GM19035 (cell line): Measurements from ENCODE around the gene UPK1A.
"Not testable (repeated sequence)": the region's sequence is repeated elsewhere in the genome, so short reads cannot be mapped to it uniquely, and the experiment has no call there.

ENCODE experiments used
- ATAC-seq: cut with Tn5 transposase; IDR thresholded peaks from one replicate; pipeline ENCODE4 v1.9.1; 2021; ENCODE audit not compliant: unreplicated experiment

The UPK1A gene

GRCh38 chr19:35644206-35644986 is 21.9 kb upstream of the UPK1A start:
- ATAC-seq = peak; percentile 64

DNA sequence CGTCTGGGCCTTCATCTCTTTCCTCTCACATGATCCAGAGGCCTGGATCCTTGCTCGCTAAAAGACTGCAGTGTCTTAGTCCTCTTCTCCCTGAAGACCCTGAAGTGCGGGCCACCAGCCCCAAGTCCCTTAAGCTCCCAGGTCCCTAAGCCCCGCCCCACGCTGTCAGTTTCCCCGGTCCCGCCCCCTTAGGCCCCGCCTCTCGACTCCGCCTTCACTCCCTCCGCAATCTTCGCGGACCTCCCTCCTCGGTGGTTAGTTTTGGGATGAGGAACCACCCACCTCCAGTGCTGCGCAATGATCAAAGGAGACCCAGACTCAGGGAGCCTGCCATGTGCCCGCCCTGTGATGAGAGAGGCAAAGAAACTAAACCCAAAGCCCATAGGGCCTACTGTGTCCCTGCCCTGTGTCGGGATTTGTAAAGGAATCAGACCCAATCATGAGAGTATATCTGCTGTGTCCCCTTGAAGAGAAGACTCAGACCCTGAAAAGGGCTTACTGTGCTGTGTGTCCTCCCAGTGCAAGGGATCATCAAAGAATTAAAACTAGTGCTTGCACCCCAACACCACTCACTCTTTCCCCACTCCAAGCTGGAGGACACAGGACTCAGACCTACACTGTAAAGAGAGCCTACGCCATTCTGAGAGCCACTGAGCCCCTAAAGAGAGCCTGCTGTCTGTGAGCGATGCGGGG is 21.2 kb upstream of the UPK1A start:
- ATAC-seq = no peak

DNA sequence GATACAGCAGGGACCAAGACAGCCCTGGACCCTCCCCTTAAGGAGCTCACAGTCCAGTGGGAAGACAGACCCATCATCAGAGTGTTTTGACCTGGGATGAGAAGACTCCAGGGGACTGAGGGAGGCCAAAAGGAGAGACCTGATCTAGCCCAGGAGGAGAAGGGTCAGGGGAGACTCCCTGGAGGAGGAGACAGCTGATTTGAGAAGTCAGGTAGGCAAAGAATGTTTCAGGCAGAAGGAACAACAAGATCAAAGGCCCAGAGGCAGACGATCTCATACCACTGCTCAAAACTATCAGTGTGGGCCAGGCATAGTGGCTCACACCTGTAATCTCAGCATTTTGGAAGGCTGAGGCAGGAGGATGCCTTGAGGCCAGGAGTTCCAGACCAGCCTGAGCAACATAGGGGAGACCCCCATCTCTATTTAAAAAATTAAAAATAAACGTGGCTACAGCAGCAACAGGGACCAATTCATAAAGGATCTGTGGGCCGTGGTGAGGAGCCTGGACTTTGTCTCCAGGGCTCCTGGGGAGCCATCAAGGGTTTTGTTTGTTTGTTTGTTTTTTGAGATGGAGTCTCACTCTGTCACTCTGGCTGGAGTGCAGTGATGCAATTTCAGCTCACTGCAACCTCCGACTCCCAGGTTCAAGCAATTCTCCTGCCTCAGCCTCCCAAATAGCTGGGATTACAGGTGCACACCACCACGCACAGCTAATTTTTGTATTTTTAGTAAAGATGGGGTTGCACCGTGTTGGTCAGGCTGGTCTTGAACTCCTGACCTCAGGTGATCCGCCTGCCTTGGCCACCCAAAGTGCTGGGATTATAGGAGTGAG is 20.4 kb upstream of the UPK1A start:
- ATAC-seq = no peak

- peak; percentile 49 for ATAC-seq
Measured at GRCh38 chr19:35648017-35648961, 18.0 kb upstream of the UPK1A start, which contains the start of gene COX6B1. COX6B1 (plus strand) TSS chr19:35648323; CDS start chr19:35651244, 2,921 bp downstream.

DNA sequence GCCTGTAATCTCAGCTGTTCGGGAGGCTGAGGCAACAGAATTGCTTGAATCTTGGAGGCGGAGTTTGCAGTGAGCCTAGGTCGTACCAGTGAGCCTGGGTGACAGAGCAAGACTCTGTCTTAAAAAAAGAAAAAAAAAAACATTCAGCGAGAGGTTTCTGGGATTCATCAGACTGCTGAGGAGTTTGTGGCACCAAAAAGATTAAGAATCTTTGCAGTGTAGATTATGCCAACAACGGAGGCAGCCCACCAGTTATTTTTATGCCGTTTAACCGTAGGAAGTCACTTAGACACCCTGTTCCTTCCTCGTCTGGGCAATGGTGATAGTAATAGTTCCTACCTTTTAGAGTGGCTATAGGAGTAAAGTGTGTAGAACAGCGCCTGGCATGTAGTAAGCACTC is 15.7 kb upstream of the UPK1A start:
- ATAC-seq = no peak

DNA sequence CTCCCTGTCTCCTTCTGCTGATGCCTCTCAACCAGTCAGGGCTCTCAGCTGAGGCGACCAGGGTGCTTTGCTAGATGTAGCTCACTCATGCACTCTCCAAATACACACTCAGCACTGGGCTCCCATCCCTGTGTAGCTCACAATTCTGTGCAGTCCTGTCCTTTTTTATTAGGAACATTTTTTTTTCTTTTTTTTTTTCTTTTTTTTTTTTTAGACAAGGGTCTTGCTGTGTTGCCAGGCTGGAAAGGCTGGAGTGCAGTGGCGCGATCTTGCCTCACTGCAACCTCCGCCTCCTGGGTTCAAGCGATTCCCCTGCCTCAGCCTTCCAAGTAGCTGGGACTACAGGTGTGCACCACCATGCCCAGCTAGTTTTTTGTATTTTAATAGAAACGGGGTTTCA is 11.5 kb upstream of the UPK1A start:
- ATAC-seq = not testable (repeated sequence)

GRCh38 chr19:35655600-35655999 is 10.7 kb upstream of the UPK1A start:
- no peak for ATAC-seq

- ATAC-seq = no peak
Measured at GRCh38 chr19:35656700-35657099, 9.6 kb upstream of the UPK1A start.

DNA sequence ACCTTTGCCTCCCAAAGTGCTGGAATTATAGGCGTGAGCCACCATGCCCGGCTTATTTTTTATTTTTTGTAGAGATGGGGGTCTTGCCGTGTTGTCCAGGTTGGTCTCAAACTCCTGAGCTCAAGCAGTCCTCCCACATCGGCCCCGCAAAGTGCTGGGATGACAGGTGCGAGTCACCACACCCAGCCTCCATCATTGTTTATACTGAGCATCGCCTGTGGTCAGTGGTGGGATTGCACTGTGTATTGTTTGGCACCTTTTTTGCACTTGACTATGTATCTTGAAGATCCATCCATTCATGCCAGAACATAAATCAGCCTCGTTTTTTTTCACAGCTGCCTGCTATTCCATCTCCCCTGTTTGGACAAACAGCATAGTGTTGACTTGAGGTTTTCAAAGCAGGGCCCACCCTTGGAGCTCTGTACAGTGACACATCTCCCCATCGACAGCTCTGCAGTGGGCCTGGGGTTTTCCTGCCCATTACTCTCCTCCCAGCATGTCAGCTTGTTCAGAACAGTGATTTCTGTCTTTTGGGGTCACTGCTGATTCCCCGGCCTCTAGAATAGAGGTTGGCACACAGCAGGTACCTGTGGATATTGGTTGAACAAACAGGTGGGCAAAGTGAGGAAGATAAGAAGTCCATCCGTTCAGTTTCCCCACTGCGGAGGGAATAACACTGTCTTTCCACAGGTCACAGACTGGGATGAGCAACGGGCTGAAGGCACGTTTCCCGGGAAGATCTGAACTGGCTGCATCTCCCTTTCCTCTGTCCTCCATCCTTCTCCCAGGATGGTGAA is 8.2 kb upstream of the UPK1A start:
- ATAC-seq = no peak

GRCh38 chr19:35661995-35662340 is 4.3 kb upstream of the UPK1A start:
- ATAC-seq = no peak

- no peak for ATAC-seq
Measured at GRCh38 chr19:35663981-35664380, 2.3 kb upstream of the UPK1A start.

- no peak for ATAC-seq
Measured at GRCh38 chr19:35665157-35665556, 1.2 kb upstream of the UPK1A start.

- no peak for ATAC-seq
Measured at GRCh38 chr19:35665604-35666003, 713 bp upstream of the UPK1A start.

DNA sequence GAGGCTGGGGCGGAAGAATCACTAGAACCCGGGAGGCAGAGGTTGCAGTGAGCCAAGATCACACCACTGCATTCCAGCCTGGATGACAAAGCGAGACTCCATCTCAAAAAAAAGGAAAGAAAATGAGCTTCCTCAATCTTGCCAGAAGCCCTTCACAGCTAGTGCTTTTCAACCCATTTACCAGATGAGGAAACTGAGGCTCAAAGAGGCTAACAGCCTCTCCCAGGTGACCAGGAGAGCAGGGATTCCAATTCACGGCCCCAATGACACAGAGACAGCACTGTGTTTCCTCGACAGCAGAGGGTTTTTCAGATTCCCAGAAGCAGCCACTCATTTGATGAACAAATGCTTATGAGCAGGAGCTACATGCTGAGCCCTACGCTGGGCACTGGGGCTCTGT is 3.2 kb downstream of the UPK1A start:
- ATAC-seq = no peak

DNA sequence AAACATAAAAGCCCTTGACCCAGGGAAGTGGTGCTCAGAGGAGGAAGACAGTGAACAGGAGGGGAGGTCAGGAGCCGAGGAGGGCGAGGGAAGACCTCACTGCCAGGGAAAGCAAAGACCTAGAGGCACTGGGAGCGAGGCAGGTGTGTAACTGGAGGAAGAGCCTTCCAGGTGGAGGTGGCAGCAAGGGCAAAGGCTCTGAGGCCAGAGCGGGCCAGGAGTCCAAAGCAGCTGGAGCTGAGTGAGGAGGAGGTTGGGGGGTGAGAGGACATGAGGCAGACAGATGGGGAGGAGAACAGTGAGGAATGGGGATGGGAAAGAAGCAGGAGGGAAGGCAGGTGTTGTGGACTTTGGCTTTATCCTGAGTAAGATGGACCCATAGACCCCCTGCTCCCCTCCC is 3.7 kb downstream of the UPK1A start:
- ATAC-seq = no peak

DNA sequence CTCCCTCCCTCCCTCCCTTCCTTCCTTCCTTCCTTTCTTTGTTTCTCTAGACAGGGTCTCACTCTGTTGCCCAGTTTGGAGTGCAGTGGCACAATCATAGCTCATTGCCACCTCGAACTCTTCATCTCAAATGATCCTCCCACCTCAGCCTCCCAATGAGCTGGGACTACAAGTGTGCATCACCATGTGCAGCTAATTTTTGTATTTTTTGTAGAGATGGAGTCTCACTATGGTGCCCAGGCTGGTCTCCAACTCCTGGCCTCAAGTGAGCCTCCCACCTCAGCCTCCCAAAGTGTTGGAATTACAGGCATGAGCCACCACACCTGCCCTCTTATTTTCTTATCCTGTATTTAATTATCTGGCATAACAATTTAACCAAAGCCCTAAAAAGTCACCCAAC is 4.4 kb downstream of the UPK1A start:
- ATAC-seq = no peak

- no peak for ATAC-seq
Measured at GRCh38 chr19:35671818-35672217, 5.5 kb downstream of the UPK1A start.

DNA sequence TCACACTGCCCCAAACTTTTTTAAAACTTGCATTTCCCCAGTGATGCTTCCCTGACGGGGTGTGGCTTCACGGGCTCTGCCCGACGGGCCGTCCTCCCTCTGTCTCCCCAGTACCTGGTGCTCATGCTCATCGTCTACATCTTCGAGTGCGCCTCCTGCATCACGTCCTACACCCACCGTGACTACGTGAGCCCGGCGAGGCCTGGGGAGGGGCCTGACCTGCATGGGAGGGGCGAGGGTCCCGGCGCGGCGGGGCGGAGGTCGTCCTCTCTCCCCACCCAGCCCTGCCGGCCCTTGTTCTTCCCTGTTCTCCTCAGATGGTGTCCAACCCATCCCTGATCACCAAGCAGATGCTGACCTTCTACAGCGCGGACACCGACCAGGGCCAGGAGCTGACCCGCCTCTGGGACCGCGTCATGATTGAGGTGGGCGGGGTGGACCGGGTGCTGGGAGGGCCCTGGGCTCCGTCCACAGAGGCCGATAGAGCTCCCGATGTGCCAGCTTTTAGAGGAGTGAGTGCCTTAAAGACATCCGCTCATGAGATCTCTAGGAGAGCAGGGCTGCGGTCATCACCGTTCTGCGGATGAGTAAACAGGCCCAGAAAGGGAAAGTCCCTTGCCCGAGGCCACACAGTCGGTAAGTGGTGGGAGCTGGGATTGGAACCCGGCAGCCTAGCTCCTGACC is 6.9 kb downstream of the UPK1A start:
- no peak for ATAC-seq

- ATAC-seq = no peak
Measured at GRCh38 chr19:35675589-35676140, 9.3 kb downstream of the UPK1A start.
